KMS-11 (cell line): ENCODE measurements around the gene ZMYM4.
"Not testable (repeated sequence)": the region's sequence is repeated elsewhere in the genome, so short reads cannot be mapped to it uniquely, and the experiment has no call there.

ENCODE experiments used
- H2AFZ ChIP-seq: fragments of 200-600 bp; sonication (generic); 2 replicates; pipeline ENCODE4 v1.6.1; 2016; ENCODE audit warnings: antibody characterized with exemption, mixed run types, low read depth
- H3K27ac ChIP-seq: fragments of 200-600 bp; sonication (generic); 2 replicates; pipeline ENCODE4 v1.6.1; 2016; ENCODE audit warnings: mild to moderate bottlenecking, mixed run types
- H3K27me3 ChIP-seq: fragments of 200-600 bp; sonication (generic); 2 replicates; pipeline ENCODE4 v1.6.1; 2017; ENCODE audit warnings: mild to moderate bottlenecking, low read depth, mixed run types, moderate library complexity; ENCODE audit not compliant: insufficient read depth
- H3K36me3 ChIP-seq: fragments of 200-600 bp; sonication (generic); 2 replicates; pipeline ENCODE4 v1.6.1; 2017; ENCODE audit warnings: mild to moderate bottlenecking, mixed run types; ENCODE audit not compliant: insufficient read depth
- H3K4me1 ChIP-seq: fragments of 200-600 bp; sonication (generic); 2 replicates; pipeline ENCODE4 v1.6.1; 2016; ENCODE audit warnings: mild to moderate bottlenecking, low read depth, mixed run types; ENCODE audit not compliant: poor library complexity, severe bottlenecking
- H3K4me2 ChIP-seq: fragments of 200-600 bp; sonication (generic); 2 replicates; pipeline ENCODE4 v1.7.0; 2016; ENCODE audit warnings: mild to moderate bottlenecking, mixed run types
- H3K4me3 ChIP-seq: fragments of 200-600 bp; sonication (generic); IDR thresholded peaks from 2 replicates; pipeline ENCODE4 v1.6.1; 2017; ENCODE audit warnings: low read depth, low read length, mixed read lengths; ENCODE audit not compliant: insufficient read depth
- H3K79me2 ChIP-seq: fragments of 200-600 bp; sonication (generic); 2 replicates; pipeline ENCODE4 v1.6.1; 2016; ENCODE audit warnings: low read depth, mixed run types; ENCODE audit not compliant: insufficient read depth
- H3K9ac ChIP-seq: fragments of 200-600 bp; sonication (generic); 2 replicates; pipeline ENCODE4 v1.6.1; 2016; ENCODE audit warnings: mild to moderate bottlenecking, mixed run types
- H4K20me1 ChIP-seq: fragments of 200-600 bp; sonication (generic); 2 replicates; pipeline ENCODE4 v1.6.1; 2016; ENCODE audit warnings: mild to moderate bottlenecking, mixed run types; ENCODE audit not compliant: insufficient read depth
- TF ChIP-seq, protein P1 (sequence below): fragments of 200-600 bp; sonication (generic); conservative IDR thresholded peaks from 2 replicates; pipeline ENCODE4 v1.6.1; 2017; ENCODE audit warnings: low read depth, mild to moderate bottlenecking, antibody characterized with exemption, low read length, moderate library complexity, mixed read lengths

The ZMYM4 gene

DNA sequence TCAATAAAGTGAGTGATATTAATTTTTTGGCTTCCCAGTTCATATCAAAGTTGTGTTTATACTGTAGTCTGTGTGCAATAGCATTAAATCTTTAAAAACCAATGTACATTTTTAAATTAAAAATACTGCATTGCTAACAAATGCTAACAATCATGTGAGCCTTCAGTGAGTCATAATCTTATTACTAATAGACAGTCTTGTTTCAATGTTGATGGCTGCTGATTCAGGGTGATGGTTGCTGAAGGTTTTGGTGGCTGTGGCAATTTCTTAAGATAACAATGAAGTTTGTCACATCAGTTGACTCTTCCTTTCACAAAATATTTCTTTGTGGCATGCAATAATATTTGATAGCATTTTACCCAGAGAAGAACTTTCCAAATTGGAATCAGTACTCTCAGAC lies 109.0 kb downstream of the ZMYM4 start:
- no peak overlapping the region for H2AFZ ChIP-seq
- H3K79me2 ChIP-seq, result no peaks in the 10 kb centered on the region
- no peaks in the 10 kb centered on the region for H3K36me3 ChIP-seq
- TF ChIP-seq, protein P1, sequence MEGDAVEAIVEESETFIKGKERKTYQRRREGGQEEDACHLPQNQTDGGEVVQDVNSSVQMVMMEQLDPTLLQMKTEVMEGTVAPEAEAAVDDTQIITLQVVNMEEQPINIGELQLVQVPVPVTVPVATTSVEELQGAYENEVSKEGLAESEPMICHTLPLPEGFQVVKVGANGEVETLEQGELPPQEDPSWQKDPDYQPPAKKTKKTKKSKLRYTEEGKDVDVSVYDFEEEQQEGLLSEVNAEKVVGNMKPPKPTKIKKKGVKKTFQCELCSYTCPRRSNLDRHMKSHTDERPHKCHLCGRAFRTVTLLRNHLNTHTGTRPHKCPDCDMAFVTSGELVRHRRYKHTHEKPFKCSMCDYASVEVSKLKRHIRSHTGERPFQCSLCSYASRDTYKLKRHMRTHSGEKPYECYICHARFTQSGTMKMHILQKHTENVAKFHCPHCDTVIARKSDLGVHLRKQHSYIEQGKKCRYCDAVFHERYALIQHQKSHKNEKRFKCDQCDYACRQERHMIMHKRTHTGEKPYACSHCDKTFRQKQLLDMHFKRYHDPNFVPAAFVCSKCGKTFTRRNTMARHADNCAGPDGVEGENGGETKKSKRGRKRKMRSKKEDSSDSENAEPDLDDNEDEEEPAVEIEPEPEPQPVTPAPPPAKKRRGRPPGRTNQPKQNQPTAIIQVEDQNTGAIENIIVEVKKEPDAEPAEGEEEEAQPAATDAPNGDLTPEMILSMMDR, result no peak
- H3K4me2 ChIP-seq, result no peak overlapping the region
- no peak overlapping the region for H3K27ac ChIP-seq
- H3K4me1 ChIP-seq, result no peaks in the 10 kb centered on the region
- H3K27me3 ChIP-seq, result no peaks in the 10 kb centered on the region
- H3K4me3 ChIP-seq, result no peak overlapping the region
- H3K9ac ChIP-seq, result no peak overlapping the region
- no peaks in the 10 kb centered on the region for H4K20me1 ChIP-seq

DNA sequence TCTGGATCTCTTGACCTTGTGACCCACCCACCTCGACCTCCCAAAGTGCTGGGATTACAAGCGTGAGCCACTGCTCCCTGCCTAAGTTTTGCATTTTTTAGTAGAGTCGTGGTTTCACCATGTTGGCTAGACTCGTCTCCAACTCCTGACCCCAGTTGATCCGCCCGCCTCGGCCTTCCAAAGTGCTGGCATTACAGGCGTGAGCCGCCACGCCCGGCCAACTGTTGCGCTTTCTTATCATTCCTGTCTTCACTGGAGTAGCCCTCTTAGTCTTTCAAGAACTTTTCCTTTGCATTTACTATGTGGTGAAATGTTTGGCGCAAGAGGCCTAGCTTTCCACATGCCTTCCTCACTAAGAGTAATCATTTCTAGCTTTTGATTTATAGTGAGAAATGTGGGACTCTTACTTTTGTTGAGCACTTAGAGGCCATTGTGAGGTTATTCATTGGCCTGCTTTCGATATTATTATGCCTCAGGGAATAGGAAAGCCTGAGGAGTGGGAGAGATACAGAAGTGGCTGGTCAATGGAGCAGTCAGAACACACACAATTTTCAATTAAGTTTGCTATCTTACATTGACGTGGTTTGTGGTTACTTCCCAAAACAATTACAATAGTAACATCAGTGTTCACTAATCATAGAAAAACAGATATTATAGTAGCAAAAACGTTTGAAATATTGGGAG lies 111.0 kb downstream of the ZMYM4 start:
- TF ChIP-seq, protein P1, result no peak
- H2AFZ ChIP-seq, result no peak overlapping the region
- H3K36me3 ChIP-seq, result no peaks in the 10 kb centered on the region
- no peak overlapping the region for H3K4me3 ChIP-seq
- no peak overlapping the region for H3K27ac ChIP-seq
- no peaks in the 10 kb centered on the region for H3K79me2 ChIP-seq
- H3K9ac ChIP-seq, result no peak overlapping the region
- H4K20me1 ChIP-seq, result no peaks in the 10 kb centered on the region
- H3K4me1 ChIP-seq, result no peaks in the 10 kb centered on the region
- no peaks in the 10 kb centered on the region for H3K27me3 ChIP-seq
- no peak overlapping the region for H3K4me2 ChIP-seq

DNA sequence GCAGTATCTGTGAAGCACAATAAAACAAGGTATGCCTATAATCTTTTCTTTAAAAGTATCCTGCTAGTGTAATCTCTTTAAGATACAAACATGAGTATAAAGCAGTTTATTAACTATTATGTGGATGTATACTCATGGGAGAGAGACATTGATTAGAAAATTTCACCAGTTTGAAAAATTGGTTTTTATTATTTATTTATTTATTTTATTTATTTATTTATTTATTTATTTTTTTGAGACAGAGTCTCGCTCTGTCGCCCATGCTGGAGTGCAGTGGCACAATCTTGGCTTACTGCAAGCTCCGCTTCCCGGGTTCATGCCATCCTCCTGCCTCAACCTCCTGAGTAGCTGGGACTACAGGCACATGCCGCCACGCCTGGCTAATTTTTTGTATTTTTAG lies 111.6 kb downstream of the ZMYM4 start:
- H3K9ac ChIP-seq, H3K4me2 ChIP-seq, H4K20me1 ChIP-seq, H3K27me3 ChIP-seq, H3K36me3 ChIP-seq, H3K4me3 ChIP-seq, H3K27ac ChIP-seq, H2AFZ ChIP-seq, H3K4me1 ChIP-seq, H3K79me2 ChIP-seq: not testable (repeated sequence)

DNA sequence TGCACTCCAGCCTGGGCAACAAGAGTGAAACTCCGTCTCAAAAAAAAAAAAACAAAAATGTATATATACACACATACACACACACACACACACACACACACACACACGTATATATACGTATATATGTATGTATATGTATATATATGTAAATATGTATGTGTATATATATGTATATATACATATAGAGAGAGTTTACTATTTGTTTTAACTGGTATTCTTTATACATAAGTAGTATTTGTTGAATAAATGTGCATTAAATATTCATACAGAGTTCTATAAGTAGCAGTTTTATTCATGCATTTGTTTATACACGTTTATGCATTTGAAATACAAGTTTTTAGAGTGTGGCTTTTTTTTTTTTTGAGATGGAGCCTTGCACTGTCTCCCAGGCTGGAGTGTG lies 113.6 kb downstream of the ZMYM4 start:
- Histone ChIP-seq H3K27me3 (no peaks in the 10 kb centered on the region), H3K4me3 (no peak overlapping the region), H3K36me3 (no peaks in the 10 kb centered on the region), H3K9ac (no peak overlapping the region), H3K27ac (no peak overlapping the region), H4K20me1 (no peaks in the 10 kb centered on the region), H3K4me2 (no peak overlapping the region), H2AFZ (no peak overlapping the region), H3K4me1 (no peaks in the 10 kb centered on the region), H3K79me2 (no peaks in the 10 kb centered on the region)
- TF ChIP-seq, protein P1, result no peak

DNA sequence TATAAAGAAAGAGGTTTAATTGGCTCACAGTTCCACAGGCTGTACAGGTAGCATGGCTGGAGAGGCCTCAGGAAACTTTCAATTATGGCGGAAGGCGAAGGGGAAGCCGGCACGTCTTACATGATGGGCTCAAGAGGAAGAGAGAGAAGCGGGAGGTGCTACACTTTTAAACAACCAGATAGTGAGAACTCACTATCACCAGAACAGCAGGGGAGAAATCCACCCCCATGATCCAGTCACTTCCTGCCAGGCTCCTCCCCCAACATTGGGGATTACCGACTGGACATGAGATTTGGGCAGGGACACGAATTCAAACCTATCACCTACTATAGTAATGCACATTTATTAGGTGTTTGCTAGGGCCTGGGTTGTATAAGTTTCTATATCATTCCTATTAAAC lies 117.8 kb downstream of the ZMYM4 start:
- no peak overlapping the region for H3K4me3 ChIP-seq
- H3K4me2 ChIP-seq, result no peak overlapping the region
- H3K79me2 ChIP-seq, result no peaks in the 10 kb centered on the region
- H3K9ac ChIP-seq, result no peak overlapping the region
- H3K27ac ChIP-seq, result no peak overlapping the region
- no peaks in the 10 kb centered on the region for H3K27me3 ChIP-seq
- no peaks in the 10 kb centered on the region for H3K4me1 ChIP-seq
- TF ChIP-seq, protein P1, result no peak
- H2AFZ ChIP-seq, result no peak overlapping the region
- no peaks in the 10 kb centered on the region for H4K20me1 ChIP-seq
- H3K36me3 ChIP-seq, result no peaks in the 10 kb centered on the region
